SK-N-SH (cell line): ENCODE measurements around the gene GATAD2B.

ENCODE experiments used
- CHD2 ChIP-seq: fragments of 150-350 bp; IDR thresholded peaks from 2 replicates; pipeline ENCODE4 v1.6.1; 2018; ENCODE audit warnings: low read length; ENCODE audit not compliant: partially characterized antibody
- CTCF ChIP-seq: fragments of 200-600 bp; sonication (generic); IDR thresholded peaks from 2 replicates; pipeline ENCODE4 v1.6.1; 2017; ENCODE audit warnings: antibody characterized with exemption, mild to moderate bottlenecking, moderate library complexity
- EP300 ChIP-seq, 2 experiments: IDR thresholded peaks; 2 replicates each; pipeline versions ENCODE4 v1.4.0 to v1.6.1; 2012; ENCODE audit warnings: borderline replicate concordance in 1 of 2, low read depth in 1 of 2, low read length in 1 of 2
- EZH2phosphoT487 ChIP-seq: fragments of 200-600 bp; sonication (generic); IDR thresholded peaks from 2 replicates; pipeline ENCODE4 v1.6.1; 2017; ENCODE audit warnings: low read depth, mixed run types, mild to moderate bottlenecking, antibody characterized with exemption, moderate library complexity, borderline replicate concordance
- JUND ChIP-seq: IDR thresholded peaks from 2 replicates; pipeline ENCODE4 v1.4.0; 2012
- MAX ChIP-seq: IDR thresholded peaks from 2 replicates; pipeline ENCODE4 v1.4.0; 2012; ENCODE audit warnings: low read depth
- MXI1 ChIP-seq: IDR thresholded peaks from 2 replicates; pipeline ENCODE4 v1.6.1; 2012; ENCODE audit warnings: mild to moderate bottlenecking, low read depth, low read length, improper control_type of control experiment
- NRF1 ChIP-seq: IDR thresholded peaks from 2 replicates; pipeline ENCODE4 v1.6.1; 2012; ENCODE audit warnings: low read depth, mild to moderate bottlenecking, low read length
- POLR2AphosphoS5 ChIP-seq: IDR thresholded peaks from 2 replicates; pipeline ENCODE4 v1.6.1; 2012; ENCODE audit warnings: low read depth, low read length
- RAD21 ChIP-seq: IDR thresholded peaks from 2 replicates; pipeline ENCODE4 v1.6.1; 2012; ENCODE audit warnings: mild to moderate bottlenecking, low read length
- RFX5 ChIP-seq: IDR thresholded peaks from 2 replicates; pipeline ENCODE4 v1.6.1; 2012; ENCODE audit warnings: mild to moderate bottlenecking, improper control_type of control experiment, low read length
- TEAD4 ChIP-seq: IDR thresholded peaks from 2 replicates; pipeline ENCODE4 v1.4.0; 2012; ENCODE audit warnings: mild to moderate bottlenecking, borderline replicate concordance; ENCODE audit not compliant: insufficient read depth
- ZBTB33 ChIP-seq: IDR thresholded peaks from 2 replicates; pipeline ENCODE4 v1.4.0; 2012; ENCODE audit warnings: low read depth, borderline replicate concordance

GRCh38 chr1:153940756-153941155 is 18.0 kb upstream of the GATAD2B start:
- TF ChIP-seq CTCF (no peak), TEAD4 (no peak), CHD2 (no peak), JUND (no peak), RFX5 (no peak), EP300 (IDR thresholded peaks at IDR 0.05; ENCODE audit: borderline replicate concordance in 1 of 2, low read depth in 1 of 2, low read length in 1 of 2) (no peak), POLR2AphosphoS5 (no peak), MXI1 (no peak), RAD21 (no peak), ZBTB33 (no peak), MAX (no peak), NRF1 (no peak), EZH2phosphoT487 (no peak)
